WTC11 (cell line): ENCODE data around the gene RGS5. TPM values are rescaled to one million over a fixed set of nuclear protein-coding genes. Genes with fewer than 3 reads are reported as not detected.
A peak's percentile ranks its signal among the peaks of the same experiment; 100 is the strongest.

Experiments
- ATAC-seq: fragments of 200-7000 bp; cut with Tn5 transposase; 2 replicates; pipeline ENCODE4 v1.10.0; 2021; ENCODE audit warnings: mild to moderate bottlenecking, moderate library complexity
- CTCF ChIA-PET: fragments of 300-600 bp; sonication (Branson Sonifier 250); formaldehyde crosslinking; loops from one replicate; lab custom pipeline; 2021; ENCODE audit warnings: antibody characterized with exemption; lab: Charles Lee
- POLR2A ChIA-PET: fragments of 350-600 bp; sonication (Branson Sonifier 250); formaldehyde crosslinking; loops from one replicate; lab custom pipeline; 2021; ENCODE audit warnings: antibody characterized with exemption; lab: Charles Lee
- DNase-seq: peaks from one replicate; pipeline ENCODE4 v3.0.0; 2021; ENCODE audit warnings: low spot score
- H3K27ac Mint-ChIP-seq: 2 replicates; pipeline ENCODE4 v1.8.0; 2021; ENCODE audit warnings: mixed read lengths
- H3K27me3 Mint-ChIP-seq: 2 replicates; pipeline ENCODE4 v1.8.0; 2021; ENCODE audit warnings: low read depth, mild to moderate bottlenecking, moderate library complexity, mixed read lengths
- H3K36me3 Mint-ChIP-seq: 2 replicates; pipeline ENCODE4 v1.8.0; 2021; ENCODE audit warnings: mixed read lengths
- H3K4me1 Mint-ChIP-seq: 2 replicates; pipeline ENCODE4 v1.8.0; 2022; ENCODE audit warnings: mixed read lengths
- H3K4me3 Mint-ChIP-seq: 2 replicates; pipeline ENCODE4 v1.8.0; 2021; ENCODE audit warnings: mild to moderate bottlenecking, moderate library complexity, mixed read lengths
- H3K9me3 Mint-ChIP-seq: 2 replicates; pipeline ENCODE4 v1.8.0; 2021; ENCODE audit warnings: mixed read lengths
- CDX4 ChIP-seq: fragments of 250-450 bp; sonication (Bioruptor Pico); IDR thresholded peaks from 2 replicates; pipeline ENCODE4 v1.9.0; 2021; ENCODE audit warnings: moderate library complexity, mild to moderate bottlenecking, inconsistent platforms, borderline replicate concordance
- FOXP1 ChIP-seq: sonication (generic); formaldehyde crosslinking; IDR thresholded peaks from 2 replicates; pipeline ENCODE4 v1.8.0; 2022; ENCODE audit warnings: missing genetic modification reagents, mild to moderate bottlenecking, moderate library complexity, borderline replicate concordance
- HMGA2 ChIP-seq: fragments of 250-450 bp; sonication (Bioruptor Pico); IDR thresholded peaks from 2 replicates; pipeline ENCODE4 v1.4.0; 2021; ENCODE audit warnings: mild to moderate bottlenecking, moderate library complexity
- HMGXB4 ChIP-seq: sonication (generic); formaldehyde crosslinking; IDR thresholded peaks from 2 replicates; pipeline ENCODE4 v1.8.1; 2023; ENCODE audit warnings: mild to moderate bottlenecking, moderate library complexity, missing genetic modification reagents
- JAZF1 ChIP-seq: fragments of 250-450 bp; sonication (Bioruptor Pico); IDR thresholded peaks from 2 replicates; pipeline ENCODE4 v1.9.0; 2021; ENCODE audit warnings: moderate library complexity, mild to moderate bottlenecking, inconsistent platforms
- TP53 ChIP-seq: sonication (generic); formaldehyde crosslinking; IDR thresholded peaks from 2 replicates; pipeline ENCODE4 v1.8.1; 2023; ENCODE audit warnings: mild to moderate bottlenecking, missing genetic modification reagents
- ZNF512 ChIP-seq: sonication (generic); formaldehyde crosslinking; IDR thresholded peaks from 2 replicates; pipeline ENCODE4 v1.8.1; 2022; ENCODE audit warnings: missing genetic modification reagents, borderline replicate concordance
- ZNF671 ChIP-seq: fragments of 250-450 bp; sonication (Bioruptor Pico); IDR thresholded peaks from 2 replicates; pipeline ENCODE4 v1.8.0; 2021; ENCODE audit warnings: mild to moderate bottlenecking
- ZSCAN18 ChIP-seq: fragments of 250-450 bp; sonication (Bioruptor Pico); IDR thresholded peaks from 2 replicates; pipeline ENCODE4 v2.1.2; 2022; ENCODE audit warnings: mild to moderate bottlenecking, moderate library complexity
- total RNA-seq: library from RNA; stranded (reverse); gene quantifications from 3 replicates; pipeline ENCODE4 v1.2.3, GENCODE V29; 2021
- TF ChIP-seq, protein P1 (sequence below): fragments of 250-450 bp; sonication (Bioruptor Pico); IDR thresholded peaks from 2 replicates; pipeline ENCODE4 v1.8.0; 2021; ENCODE audit warnings: mild to moderate bottlenecking
- TF ChIP-seq, protein P2 (sequence below): sonication (generic); formaldehyde crosslinking; IDR thresholded peaks from 2 replicates; pipeline ENCODE4 v1.8.1; 2022; ENCODE audit warnings: low read depth, missing genetic modification reagents, borderline replicate concordance
- TF ChIP-seq, protein P3 (sequence below): sonication (generic); formaldehyde crosslinking; IDR thresholded peaks from 2 replicates; pipeline ENCODE4 v1.8.0; 2023; ENCODE audit warnings: missing genetic modification reagents, mild to moderate bottlenecking, borderline replicate concordance
- TF ChIP-seq, protein P4 (sequence below): sonication (generic); formaldehyde crosslinking; IDR thresholded peaks from 2 replicates; pipeline ENCODE4 v1.8.1; 2023; ENCODE audit warnings: mild to moderate bottlenecking, missing genetic modification reagents
- TF ChIP-seq, protein P5 (sequence below): sonication (generic); formaldehyde crosslinking; IDR thresholded peaks from 2 replicates; pipeline ENCODE4 v1.8.0; 2022; ENCODE audit warnings: missing genetic modification reagents

Gene RGS5
- total RNA-seq, 1 experiment from 2014 or later = 23.6 TPM

DNA sequence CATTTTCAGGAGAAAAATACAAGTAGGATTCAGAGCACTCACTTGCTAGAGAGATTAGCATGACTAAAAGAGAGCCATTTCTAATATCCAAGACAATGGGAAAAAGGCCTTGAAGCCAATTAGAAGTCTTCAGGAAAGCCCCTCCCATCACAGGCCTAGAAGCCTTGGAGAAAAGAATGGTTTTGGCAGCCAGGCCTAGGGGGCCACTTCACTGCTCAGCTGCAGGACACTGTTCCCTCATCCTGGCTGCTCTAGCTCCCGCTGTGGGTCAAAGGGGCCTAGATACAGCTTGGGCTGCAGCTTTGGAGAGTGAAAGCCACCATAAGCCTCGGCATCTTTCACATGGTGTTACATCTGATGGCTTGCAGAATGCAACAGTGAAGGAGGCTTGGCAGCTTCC, 70.7 kb downstream of the RGS5 start:
- TF ChIP-seq, protein P1, sequence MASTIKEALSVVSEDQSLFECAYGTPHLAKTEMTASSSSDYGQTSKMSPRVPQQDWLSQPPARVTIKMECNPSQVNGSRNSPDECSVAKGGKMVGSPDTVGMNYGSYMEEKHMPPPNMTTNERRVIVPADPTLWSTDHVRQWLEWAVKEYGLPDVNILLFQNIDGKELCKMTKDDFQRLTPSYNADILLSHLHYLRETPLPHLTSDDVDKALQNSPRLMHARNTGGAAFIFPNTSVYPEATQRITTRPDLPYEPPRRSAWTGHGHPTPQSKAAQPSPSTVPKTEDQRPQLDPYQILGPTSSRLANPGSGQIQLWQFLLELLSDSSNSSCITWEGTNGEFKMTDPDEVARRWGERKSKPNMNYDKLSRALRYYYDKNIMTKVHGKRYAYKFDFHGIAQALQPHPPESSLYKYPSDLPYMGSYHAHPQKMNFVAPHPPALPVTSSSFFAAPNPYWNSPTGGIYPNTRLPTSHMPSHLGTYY (CRISPR knock-in tag) = no peak
- TF ChIP-seq ZSCAN18 = peak; percentile 48; the same call in 1 of the 2 replicates
- ChIA-PET POLR2A (interaction anchor here (0.5 kb wide), 1 partner anchor 249 kb away, joined by 3 read pairs; no protein-coding TSS in a partner anchor), CTCF (interaction anchor here (1.5 kb wide), 1 partner anchor 63 kb away, joined by 3 read pairs; the partner anchor contains the start of gene RGS4)
- peaks cover 25% of the 10 kb centered on the region for H3K4me1 Mint-ChIP-seq
- peaks cover 19% of the 10 kb centered on the region for H3K9me3 Mint-ChIP-seq
- H3K27me3 Mint-ChIP-seq = no peaks in the 10 kb centered on the region
- H3K36me3 Mint-ChIP-seq = peaks cover 8% of the 10 kb centered on the region
- H3K27ac Mint-ChIP-seq = no peak overlapping the region
- DNase-seq (peak; percentile 16), ATAC-seq (peak; percentile 96)
- no peak overlapping the region for H3K4me3 Mint-ChIP-seq

DNA sequence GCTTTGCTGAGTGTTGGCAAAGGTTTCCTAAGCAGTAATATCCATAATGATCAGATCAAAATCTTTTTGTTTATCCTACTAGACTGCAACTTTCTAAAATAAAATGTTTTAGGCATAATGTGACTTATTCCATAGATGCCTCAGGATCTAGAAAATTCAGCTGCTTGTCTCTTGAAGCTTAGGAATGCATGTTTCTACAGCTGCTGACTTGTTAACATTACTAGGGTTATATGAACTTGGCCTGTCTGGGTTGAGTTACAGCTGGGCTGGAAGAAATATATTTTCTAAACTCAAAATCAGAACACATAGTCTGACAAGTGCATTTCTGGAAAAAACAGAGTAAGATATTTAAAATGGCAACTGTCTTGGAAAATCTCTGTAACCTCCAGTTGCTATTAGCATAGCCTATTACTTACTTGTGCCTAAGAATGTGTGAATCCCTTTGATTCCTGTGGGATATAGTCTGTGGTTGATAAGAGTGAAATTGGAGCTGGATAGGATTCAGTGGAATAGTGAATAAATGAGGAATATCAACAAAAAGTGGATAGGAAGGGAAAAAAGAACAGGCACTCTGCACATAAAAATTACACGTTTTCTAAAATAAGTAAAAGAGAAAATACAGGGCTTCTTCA, 72.4 kb downstream of the RGS5 start:
- no peaks in the 10 kb centered on the region for H3K27me3 Mint-ChIP-seq
- no peak overlapping the region for H3K27ac Mint-ChIP-seq
- ChIA-PET CTCF (no interaction called here), POLR2A (no interaction called here)
- peaks cover 19% of the 10 kb centered on the region for H3K9me3 Mint-ChIP-seq
- peaks cover 8% of the 10 kb centered on the region for H3K36me3 Mint-ChIP-seq
- ATAC-seq (no peak), DNase-seq (no peak)
- peaks cover 25% of the 10 kb centered on the region for H3K4me1 Mint-ChIP-seq
- no peak overlapping the region for H3K4me3 Mint-ChIP-seq
- TF ChIP-seq HMGA2 (CRISPR knock-in tag) (no peak), FOXP1 (no peak), ZNF671 (CRISPR knock-in tag) (no peak), CDX4 (no peak), TP53 (CRISPR knock-in tag) (no peak), ZNF512 (CRISPR knock-in tag) (no peak), JAZF1 (CRISPR knock-in tag) (no peak), HMGXB4 (no peak)
- TF ChIP-seq, protein P2, sequence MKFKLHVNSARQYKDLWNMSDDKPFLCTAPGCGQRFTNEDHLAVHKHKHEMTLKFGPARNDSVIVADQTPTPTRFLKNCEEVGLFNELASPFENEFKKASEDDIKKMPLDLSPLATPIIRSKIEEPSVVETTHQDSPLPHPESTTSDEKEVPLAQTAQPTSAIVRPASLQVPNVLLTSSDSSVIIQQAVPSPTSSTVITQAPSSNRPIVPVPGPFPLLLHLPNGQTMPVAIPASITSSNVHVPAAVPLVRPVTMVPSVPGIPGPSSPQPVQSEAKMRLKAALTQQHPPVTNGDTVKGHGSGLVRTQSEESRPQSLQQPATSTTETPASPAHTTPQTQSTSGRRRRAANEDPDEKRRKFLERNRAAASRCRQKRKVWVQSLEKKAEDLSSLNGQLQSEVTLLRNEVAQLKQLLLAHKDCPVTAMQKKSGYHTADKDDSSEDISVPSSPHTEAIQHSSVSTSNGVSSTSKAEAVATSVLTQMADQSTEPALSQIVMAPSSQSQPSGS = no peak
- TF ChIP-seq, protein P3, sequence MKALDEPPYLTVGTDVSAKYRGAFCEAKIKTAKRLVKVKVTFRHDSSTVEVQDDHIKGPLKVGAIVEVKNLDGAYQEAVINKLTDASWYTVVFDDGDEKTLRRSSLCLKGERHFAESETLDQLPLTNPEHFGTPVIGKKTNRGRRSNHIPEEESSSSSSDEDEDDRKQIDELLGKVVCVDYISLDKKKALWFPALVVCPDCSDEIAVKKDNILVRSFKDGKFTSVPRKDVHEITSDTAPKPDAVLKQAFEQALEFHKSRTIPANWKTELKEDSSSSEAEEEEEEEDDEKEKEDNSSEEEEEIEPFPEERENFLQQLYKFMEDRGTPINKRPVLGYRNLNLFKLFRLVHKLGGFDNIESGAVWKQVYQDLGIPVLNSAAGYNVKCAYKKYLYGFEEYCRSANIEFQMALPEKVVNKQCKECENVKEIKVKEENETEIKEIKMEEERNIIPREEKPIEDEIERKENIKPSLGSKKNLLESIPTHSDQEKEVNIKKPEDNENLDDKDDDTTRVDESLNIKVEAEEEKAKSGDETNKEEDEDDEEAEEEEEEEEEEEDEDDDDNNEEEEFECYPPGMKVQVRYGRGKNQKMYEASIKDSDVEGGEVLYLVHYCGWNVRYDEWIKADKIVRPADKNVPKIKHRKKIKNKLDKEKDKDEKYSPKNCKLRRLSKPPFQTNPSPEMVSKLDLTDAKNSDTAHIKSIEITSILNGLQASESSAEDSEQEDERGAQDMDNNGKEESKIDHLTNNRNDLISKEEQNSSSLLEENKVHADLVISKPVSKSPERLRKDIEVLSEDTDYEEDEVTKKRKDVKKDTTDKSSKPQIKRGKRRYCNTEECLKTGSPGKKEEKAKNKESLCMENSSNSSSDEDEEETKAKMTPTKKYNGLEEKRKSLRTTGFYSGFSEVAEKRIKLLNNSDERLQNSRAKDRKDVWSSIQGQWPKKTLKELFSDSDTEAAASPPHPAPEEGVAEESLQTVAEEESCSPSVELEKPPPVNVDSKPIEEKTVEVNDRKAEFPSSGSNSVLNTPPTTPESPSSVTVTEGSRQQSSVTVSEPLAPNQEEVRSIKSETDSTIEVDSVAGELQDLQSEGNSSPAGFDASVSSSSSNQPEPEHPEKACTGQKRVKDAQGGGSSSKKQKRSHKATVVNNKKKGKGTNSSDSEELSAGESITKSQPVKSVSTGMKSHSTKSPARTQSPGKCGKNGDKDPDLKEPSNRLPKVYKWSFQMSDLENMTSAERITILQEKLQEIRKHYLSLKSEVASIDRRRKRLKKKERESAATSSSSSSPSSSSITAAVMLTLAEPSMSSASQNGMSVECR (CRISPR knock-in tag) = no peak
- TF ChIP-seq, protein P4, sequence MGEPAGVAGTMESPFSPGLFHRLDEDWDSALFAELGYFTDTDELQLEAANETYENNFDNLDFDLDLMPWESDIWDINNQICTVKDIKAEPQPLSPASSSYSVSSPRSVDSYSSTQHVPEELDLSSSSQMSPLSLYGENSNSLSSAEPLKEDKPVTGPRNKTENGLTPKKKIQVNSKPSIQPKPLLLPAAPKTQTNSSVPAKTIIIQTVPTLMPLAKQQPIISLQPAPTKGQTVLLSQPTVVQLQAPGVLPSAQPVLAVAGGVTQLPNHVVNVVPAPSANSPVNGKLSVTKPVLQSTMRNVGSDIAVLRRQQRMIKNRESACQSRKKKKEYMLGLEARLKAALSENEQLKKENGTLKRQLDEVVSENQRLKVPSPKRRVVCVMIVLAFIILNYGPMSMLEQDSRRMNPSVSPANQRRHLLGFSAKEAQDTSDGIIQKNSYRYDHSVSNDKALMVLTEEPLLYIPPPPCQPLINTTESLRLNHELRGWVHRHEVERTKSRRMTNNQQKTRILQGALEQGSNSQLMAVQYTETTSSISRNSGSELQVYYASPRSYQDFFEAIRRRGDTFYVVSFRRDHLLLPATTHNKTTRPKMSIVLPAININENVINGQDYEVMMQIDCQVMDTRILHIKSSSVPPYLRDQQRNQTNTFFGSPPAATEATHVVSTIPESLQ = no peak
- TF ChIP-seq, protein P5, sequence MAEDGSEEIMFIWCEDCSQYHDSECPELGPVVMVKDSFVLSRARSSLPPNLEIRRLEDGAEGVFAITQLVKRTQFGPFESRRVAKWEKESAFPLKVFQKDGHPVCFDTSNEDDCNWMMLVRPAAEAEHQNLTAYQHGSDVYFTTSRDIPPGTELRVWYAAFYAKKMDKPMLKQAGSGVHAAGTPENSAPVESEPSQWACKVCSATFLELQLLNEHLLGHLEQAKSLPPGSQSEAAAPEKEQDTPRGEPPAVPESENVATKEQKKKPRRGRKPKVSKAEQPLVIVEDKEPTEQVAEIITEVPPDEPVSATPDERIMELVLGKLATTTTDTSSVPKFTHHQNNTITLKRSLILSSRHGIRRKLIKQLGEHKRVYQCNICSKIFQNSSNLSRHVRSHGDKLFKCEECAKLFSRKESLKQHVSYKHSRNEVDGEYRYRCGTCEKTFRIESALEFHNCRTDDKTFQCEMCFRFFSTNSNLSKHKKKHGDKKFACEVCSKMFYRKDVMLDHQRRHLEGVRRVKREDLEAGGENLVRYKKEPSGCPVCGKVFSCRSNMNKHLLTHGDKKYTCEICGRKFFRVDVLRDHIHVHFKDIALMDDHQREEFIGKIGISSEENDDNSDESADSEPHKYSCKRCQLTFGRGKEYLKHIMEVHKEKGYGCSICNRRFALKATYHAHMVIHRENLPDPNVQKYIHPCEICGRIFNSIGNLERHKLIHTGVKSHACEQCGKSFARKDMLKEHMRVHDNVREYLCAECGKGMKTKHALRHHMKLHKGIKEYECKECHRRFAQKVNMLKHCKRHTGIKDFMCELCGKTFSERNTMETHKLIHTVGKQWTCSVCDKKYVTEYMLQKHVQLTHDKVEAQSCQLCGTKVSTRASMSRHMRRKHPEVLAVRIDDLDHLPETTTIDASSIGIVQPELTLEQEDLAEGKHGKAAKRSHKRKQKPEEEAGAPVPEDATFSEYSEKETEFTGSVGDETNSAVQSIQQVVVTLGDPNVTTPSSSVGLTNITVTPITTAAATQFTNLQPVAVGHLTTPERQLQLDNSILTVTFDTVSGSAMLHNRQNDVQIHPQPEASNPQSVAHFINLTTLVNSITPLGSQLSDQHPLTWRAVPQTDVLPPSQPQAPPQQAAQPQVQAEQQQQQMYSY (CRISPR knock-in tag) = no peak
